Measurements from ENCODE around the gene SLC15A1.

Gene SLC15A1, protein sequence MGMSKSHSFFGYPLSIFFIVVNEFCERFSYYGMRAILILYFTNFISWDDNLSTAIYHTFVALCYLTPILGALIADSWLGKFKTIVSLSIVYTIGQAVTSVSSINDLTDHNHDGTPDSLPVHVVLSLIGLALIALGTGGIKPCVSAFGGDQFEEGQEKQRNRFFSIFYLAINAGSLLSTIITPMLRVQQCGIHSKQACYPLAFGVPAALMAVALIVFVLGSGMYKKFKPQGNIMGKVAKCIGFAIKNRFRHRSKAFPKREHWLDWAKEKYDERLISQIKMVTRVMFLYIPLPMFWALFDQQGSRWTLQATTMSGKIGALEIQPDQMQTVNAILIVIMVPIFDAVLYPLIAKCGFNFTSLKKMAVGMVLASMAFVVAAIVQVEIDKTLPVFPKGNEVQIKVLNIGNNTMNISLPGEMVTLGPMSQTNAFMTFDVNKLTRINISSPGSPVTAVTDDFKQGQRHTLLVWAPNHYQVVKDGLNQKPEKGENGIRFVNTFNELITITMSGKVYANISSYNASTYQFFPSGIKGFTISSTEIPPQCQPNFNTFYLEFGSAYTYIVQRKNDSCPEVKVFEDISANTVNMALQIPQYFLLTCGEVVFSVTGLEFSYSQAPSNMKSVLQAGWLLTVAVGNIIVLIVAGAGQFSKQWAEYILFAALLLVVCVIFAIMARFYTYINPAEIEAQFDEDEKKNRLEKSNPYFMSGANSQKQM

DNA sequence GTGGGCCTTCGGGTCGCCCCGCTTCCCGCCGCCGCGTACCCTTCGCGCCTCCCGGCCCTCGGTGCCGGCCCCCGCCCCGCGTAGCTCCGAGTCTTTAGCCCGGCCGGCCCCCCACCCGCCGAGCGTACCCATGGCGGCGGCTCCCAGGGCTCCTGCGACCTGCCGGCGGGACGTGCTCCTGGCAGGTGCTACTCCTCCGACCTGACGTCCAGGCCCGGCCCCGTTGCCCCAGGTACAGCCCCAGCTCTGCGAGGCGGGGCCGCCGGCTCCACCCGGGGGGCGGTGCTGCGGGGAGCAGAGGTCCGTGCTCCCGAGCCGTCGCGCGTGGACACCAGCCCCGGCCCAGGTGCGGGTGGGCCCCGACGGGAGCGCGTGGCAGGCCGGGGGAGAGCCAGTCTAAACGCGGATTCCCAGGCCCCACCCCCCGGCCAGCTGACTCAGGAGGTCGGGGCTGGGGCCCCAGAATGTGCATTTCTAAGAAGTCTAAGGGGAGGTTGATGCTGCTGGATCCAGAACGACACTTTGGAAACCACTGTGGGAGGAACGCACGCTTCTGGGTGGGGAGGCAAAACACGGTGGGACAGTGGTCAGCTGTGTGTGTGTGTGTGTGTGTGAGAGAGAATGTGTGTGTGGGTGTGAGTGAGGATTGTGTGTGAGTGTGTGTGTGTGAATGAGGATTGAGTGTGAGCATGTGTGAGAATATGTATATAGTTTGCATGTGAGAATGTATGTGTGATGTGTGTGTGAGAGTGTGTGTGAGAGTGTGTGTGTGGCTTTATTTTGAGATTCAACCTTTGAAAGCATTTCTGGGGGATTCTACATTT, at the start of gene SLC15A1:
SLC15A1 (minus strand) TSS at position 206 of the 824 bp plus-strand sequence; CDS start at position 132, 74 bp downstream.
- no peak for DNase-seq

DNA sequence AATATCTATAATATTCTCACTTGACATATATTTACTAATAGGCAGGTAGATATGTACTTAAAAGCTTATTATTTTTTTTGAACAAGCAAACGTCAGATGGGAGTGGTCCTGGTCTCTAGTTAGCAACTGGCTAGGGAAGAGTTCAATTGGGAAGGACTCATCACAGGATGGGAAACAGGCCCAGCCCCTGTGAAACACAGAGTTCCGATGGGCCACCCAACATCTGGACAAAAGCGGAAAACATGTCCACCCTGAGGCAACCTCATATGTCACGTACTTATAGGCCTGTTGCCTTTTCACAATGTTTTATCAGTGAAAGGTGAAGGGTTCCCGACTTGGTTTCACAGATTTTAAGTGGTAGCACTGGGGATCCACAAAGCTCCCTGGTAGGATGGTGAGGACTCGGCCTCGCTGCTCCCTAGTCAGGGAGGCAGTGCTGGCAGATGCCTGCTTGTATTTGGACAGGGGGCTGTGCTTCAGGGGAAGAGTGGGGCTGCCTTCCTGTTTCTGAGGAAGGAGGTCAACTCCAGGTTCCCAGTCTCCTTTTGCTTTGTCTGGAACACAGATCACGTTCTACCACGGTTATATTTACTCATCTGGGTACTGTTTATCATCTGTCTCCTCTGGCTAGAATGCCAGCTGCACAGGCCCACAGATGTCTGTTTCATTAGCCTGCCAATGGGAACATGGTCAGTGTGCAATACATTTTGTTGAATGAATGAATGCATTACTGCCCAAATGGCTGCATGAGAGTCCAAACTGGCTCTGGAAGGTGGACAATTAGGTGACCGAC, 49.4 kb upstream of the SLC15A1 start:
- no peak for DNase-seq

DNA sequence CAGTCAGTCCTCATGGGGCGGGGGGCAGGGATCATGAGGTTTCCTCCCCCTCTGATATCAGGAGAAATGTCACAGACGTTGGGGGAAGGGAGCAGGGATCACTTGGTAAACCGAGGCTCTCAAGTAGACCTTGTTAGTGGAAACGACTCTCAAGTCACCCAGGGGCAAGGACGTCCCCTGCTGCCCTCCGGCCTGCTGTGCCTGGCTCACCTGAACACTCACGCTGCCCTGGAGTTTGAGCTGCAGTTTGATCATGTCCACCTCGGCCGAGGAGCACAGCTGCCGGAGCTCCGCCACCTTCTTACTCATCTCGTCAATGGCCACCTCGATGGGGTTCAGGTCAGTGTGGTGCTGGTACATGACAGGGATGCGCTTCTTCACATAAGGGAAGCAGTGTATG, 47.6 kb upstream of the SLC15A1 start:
- no peak for DNase-seq

DNA sequence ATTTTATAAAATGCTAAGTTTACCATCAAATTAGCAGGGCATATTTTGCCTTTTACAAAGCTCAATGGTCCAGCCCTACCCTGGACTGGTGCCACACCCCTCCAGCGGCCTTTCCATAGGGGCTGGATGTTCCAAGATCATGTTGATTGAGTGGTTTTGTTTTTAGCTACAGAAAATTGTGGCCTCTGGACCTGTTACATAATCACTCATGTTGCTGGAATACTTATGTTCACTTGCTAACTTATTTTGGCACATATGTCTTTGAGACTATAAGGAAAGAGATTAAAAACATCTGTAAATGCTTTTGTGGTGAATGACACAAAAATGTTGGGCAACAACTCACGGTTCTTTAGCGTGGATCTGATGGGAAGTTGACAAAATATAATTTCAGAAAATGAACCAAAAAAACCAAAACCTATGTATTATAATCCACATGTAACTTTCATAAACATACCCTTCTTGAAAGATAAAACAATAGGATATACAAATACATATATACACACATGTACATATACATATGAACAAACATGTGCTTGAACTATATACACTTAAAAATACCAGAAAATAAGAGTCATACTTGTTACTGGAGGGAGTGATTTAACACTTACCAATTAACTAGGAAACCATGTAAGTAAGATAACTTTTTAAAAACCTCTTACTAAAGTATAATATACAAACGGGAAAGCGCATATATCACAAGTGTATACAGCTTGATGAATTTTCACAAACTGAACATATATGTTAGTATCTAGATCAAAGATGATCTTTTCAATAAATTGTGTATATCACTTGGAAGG, 46.6 kb upstream of the SLC15A1 start:
- DNase-seq = no peak

DNA sequence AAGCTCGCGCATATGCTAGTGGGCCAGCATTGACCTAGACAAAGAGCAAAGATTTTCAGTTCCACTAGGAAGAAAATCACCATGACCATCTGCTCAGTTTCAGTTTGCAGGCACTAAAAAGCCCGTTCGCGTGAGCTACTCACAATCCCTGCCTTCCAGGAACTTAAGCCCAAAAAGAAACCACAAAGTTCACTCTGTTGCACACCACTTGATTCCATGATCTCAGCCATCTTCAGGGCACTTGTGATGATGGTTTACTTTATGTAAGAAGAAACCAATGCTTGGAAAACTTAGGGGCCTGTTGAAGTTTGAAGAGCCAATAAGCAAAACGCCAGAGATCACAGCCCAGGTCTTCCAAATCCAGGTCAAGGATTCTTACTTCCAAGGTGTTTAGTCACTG, 45.0 kb upstream of the SLC15A1 start:
- DNase-seq = no peak

DNA sequence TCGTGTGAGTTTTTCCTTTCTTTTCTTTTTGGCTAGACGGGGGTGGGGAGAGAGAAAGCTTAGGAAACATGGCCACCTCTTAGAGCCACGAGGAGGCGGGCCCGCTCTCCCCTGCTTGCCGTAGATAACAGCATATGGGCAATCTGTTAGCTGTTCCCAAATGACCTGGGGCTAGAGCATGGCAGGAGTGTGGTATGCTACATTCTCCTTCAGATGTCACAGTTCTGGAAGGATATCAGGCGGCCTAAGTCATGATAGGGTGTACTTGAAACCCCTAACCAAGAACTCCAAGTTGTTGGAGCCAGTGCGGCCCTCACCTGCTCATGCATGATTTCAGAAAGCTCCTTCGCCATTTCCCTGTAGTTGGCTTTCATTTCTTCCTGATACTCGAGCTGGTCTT, 44.3 kb upstream of the SLC15A1 start:
- no peak for DNase-seq

DNA sequence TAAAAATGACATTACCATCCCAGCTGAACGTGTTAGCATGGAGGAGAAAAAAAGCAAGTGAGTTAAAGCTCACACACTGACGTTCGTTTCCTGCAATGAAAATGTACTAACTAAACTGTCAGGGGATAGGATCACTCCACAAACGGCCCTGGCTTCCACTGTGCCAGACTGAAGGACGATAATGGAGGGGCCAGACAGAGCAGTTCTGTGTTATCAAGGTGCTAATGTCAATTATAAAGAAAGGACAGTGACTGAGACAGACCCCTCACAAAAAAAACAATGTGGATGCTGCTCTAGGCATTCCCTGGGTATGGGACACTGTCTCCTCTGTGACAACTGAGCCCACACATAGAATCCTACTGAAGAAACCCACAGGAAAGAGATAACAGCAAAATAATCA, 43.7 kb upstream of the SLC15A1 start:
- DNase-seq = no peak

DNA sequence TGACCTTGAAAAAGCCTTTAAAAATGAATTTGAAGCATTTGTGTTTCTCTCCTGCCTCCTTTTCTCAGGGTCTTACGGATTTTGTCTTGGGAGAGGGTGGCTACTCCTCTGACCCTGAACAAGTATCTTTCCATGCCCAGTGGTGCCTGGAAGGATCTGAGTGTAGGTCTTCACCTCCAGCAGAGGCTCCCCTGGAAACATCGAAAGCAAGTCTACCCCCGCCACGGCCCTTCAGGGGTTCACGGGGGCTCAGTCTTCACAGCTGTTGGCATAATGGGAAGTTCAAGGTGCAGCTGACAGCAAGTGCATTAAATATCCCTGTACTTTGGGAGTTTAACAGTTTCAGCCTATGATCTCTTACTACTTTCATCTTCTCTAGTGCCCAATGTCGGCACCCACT, 42.7 kb upstream of the SLC15A1 start:
- DNase-seq = no peak

DNA sequence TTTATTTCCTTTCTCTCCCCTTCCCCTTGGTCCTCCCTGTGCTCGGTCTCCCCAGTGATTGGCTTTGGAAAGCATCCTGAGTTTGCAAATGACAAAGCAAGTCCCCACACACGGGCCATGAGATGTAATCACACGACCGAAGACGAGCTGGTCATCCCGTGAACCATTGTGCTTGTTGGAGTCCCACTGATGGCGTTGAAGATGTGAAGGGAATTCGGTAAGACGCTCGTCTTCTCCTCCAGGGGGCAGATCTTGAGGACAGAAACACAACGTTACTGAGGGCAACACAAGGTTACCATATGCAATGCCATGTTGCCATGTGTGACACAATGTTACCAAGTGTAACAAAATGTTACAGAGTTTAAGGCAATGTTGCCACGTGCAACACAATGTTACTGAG, 42.0 kb upstream of the SLC15A1 start:
- no peak for DNase-seq

DNA sequence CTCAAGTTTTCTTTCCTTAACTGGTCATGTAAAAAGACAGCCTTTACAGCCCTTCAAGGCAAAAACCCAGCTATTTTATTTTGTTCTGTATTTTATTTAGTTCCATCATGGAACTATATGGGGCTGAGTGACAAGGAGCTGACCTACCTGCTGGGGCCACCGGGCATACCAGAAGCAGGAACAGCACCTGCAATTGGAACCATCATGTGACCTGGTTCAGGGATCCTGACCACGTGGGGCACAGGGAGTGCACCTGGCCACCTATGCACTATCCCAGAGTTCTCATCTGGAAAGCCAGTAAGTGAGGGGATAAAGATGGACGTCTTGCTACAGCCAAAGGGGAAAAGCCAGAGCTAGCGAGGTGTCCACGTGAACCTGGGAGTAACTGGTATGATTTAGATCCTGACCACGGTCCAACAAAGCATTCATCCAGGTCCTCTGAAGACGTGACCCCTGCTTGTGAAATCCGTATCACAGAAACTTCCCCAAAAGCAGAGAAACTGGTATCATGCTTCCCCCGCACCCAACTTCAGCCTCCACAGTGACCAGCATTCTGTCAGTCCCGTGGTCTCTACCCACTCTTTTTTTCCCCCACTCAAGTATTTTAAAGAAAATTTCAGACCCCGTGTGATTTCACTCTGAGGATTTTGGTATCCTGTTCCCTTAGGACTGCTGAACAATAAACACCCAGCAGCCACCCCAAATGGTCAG, 40.5 kb upstream of the SLC15A1 start:
- no peak for DNase-seq

DNA sequence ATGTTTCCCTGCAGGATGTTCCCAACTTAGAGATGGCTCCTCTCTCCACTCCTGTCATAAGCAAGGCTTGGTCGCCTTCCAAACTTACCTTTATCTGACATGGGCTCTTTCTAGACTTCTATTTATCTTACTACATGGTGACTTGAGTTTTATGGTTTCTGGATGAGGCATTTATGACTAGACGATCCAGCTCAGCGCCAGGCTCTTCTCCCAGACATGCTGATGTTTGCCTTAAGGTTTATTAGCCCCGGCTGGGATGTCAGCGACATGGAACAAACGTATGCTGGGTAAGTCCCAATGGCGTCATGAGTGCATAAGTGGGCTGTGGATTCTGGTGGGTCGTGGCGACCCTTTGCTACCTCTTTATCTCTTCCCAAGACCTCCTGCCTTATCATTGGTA, 39.8 kb upstream of the SLC15A1 start:
- no peak for DNase-seq

DNA sequence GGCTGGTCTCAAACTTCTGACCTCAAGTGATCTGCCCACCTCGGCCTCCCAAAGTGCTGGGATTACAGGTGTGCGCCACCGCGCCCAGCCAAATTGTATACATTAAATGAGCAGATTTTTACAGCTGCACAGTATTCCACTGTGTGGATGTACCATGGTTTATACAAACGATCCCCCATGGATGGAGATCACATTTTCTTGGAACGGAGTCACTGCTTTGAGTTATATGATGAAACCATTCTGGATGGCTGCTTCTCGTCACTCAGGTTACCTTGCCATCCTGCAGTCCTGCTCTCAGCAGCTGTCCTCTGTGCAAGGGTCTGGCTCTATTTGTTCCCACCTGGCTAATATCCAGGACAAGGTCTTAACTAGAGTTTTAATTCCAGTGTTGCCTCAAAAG, 39.1 kb upstream of the SLC15A1 start:
- no peak for DNase-seq

DNA sequence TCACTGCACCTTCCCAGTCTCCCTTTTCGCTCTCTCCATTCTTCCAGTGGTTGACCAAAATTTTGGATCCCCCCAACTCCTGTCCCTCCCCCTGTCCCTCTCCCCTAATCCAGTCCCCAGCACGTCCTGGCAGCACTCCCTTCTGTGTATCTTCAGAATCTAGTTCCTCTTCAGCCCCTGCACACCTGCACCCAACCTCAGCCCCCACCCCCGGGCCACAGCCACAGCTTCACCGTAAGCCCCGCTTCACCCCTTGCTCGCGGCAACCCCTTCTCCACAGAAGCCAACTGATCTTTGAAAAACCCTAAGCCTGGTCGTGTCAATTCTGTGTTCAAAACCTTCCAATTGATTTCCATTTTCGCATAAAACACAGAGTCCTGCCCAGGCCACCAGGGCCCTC, 35.5 kb upstream of the SLC15A1 start:
- DNase-seq = no peak

DNA sequence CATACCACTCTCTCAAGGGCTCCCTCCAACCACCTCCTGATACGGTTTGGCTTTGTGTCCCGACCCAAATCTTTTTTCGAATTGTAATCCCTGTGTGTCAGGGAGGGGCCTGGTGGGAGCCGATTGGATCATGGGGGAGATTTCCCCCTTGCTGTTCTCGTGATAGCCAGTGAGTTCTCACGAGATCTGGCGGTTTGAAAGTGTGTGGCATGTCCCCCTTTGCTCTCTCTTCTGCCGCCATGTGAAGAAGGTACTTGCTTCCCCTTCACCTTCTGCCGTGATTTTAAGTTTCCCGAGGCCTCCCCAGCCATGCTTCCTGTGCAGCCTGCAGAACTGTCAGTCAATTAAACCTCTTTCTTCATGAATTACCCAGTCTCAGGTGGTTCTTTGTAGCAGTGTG, 34.7 kb upstream of the SLC15A1 start:
- DNase-seq = no peak

DNA sequence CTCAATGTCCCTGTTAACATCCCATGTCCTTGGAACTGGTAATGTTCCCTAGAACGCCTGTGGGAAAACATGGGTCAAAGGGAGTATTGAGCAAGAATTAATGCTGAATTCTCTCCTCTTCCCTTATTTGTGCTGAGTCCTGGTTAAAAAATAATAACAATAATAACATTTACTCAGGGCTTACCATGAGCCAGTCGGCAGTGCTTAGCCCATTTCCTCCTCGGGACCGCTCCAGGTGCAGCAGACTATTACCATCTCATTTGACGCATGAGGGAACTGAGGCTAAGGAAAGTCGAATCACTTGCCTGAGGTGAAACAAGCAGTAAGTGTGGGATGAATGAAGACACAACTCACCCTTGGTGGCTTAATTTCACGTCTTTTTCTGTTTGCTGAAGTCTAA, 33.6 kb upstream of the SLC15A1 start:
- no peak for DNase-seq

DNA sequence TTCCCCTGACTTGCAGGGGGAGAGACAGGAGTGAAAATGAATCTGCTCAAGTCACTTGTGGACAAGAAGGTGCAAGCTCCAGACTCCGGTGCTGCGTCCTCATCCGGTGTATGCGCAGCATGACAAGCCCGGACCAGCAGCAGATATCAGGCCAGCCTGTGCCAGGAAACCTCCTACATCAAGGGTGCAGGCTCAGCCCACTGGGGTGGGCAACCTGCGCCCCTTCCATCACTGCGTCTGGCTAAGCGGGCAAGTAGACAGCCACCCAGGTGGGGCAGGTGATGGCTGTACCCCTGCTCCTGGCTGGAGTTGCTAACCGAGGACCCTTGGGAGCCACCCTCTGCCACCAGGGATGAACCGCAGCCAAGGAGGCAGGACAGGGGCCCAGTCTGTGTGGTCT, 32.9 kb upstream of the SLC15A1 start:
- no peak for DNase-seq

DNA sequence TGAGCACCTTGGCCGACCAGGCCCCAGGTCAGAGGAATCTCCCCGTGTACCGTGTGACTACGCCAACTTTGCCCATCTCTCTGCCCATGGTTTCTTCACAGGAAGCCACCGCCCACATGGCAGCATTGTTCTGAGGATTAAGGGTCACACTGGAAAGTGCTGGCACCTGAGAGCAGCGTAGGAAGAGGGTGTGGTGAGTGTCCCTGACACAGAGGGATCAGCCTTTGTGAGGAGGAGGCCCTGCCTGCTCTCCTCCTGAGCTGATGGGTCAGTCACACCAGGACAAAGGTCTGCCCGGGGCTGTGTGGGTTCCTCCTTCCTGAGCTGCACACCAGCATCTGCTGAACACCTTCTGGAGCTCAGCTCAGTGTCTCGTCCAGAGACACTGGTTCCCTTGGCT, 32.2 kb upstream of the SLC15A1 start:
- no peak for DNase-seq

DNA sequence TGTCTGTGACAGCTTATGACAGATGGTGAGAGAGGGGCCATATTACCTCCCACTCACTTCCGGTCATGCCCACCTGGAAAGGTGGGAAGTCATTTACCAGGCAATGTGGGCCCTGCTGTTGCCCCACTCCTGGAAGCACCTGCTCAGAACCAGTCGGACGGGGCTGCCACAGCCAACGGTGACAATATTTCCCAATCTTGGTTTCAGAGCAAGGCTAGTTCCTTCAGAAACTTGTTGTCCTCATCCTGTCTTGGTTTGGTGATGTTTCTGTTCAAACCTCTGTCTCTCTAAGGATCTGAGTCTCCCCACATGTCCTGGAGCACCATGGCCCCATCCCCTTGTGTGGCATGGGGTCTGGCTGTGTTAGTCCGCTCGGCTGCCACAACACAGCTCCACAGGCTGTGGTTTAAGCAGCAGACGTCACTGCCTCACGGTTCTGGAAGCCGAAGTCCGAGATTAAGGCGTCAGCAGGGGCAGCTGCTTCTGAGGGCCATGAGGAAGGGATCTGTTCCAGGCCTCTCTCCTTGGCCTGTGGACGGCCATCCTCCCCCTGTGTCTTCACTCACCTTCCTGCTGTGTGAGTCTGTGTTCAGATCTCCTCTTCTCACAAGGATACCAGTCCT, 31.5 kb upstream of the SLC15A1 start:
- no peak for DNase-seq

DNA sequence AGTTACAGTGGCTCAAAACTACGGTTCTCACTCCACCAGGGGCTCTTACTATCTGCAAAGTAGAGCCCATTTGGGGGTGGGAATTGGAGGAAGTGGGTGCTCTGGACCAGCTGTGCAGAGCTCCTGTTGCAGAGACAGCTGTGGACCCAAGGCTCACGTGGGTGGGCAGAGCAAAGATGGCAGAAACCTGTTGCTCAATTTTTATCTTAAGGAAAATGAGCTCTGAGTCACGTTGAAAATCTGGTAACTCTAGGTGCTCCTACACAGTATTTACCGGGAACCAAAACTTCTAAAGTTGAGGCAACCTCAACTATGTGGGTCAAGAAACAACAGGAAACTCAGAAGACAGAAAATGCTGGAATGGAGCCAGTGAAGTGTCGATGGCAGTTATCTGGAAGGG, 30.2 kb upstream of the SLC15A1 start:
- DNase-seq = no peak

DNA sequence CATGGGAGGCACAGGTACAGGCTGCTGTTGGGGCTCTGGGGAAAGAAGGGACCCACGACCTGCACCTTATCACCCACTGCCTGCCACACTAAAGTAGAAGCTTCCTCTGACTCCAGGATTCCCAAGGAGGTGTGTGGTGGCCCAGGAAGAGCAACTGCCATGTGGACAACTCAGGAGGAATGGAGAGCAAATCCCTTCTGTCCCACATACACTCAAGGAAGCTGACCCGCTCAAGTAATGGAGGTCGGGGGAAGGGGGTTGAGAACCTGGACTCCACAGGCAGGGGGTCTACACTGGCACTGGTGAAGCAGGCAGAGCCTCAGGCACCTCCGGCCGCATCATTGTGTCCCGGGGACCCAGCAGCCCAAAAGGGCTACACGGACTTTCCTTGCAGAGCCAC, 29.4 kb upstream of the SLC15A1 start:
- DNase-seq = no peak

DNA sequence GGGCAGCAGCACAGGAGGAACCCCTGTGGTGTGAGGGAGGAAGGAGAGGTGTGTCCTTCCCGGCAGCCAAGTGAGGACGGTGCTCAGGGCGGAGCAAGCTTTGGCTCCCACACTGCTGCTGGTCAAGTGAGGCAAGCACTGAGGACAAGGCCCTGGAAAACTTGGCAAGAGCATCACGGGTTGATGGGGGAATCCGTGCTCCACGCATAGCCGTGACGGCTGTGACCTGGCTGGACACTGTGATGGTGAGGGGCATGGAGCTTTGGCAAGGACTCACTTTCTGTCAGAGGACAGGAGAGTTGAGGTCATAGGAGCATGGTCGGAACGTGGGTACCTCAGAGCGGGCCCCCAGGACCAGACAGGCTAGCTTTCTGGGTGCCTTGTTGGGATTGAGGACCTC, 29.0 kb upstream of the SLC15A1 start:
- DNase-seq = no peak
